AG04449 (cell line): Measurements from ENCODE around the gene SLC38A1.

Experiments used
- CTCF ChIA-PET: fragments of 350-600 bp; formaldehyde crosslinking; extraction: SDS; loops from one replicate; lab custom pipeline; 2021; ENCODE audit warnings: antibody characterized with exemption; lab: Yijun Ruan, JAX
- POLR2A ChIA-PET: fragments of 400-600, 350-600 bp; formaldehyde crosslinking; extraction: SDS; loops from one replicate; lab custom pipeline; 2020; ENCODE audit warnings: antibody characterized with exemption, inconsistent platforms; lab: Yijun Ruan, JAX
- DNase-seq: peaks from one replicate; pipeline ENCODE4 v3.0.0-alpha.2; 2010; ENCODE audit warnings: low read depth, low spot score
- H3K4me3 ChIP-seq: 2 replicates; pipeline ENCODE4 v1.5.1; 2011; ENCODE audit warnings: low read depth, mild to moderate bottlenecking, control low read depth, low read length
- CTCF ChIP-seq: IDR thresholded peaks from one replicate; pipeline ENCODE4 v1.5.1; 2011; ENCODE audit warnings: mild to moderate bottlenecking, moderate library complexity, low read length, control low read depth, inconsistent platforms; ENCODE audit not compliant: insufficient read depth; ENCODE audit errors: missing control alignments

SLC38A1 gene

DNA sequence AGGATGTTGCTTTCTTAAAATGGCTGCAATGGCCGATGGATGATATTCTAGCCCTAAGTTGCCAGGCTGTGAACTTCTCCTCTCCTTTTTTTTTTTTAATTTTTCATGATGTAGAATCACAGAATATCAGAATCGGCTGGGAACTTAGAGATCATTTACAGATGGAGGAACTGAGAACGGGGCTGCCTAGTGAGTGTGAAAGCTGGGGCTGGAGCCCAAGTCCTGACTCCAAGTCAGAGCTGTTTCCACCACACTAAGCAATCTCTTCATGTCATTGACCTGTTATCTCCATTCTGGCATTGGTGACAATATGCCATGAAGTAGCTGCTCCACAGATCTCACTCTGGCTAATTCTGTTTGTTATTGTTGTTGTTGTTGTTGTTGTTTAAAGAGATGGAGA, 121.7 kb downstream of the SLC38A1 start:
- TF ChIP-seq CTCF: no peak
- POLR2A ChIA-PET: no interaction called here
- CTCF ChIA-PET: interaction anchor here (0.6 kb wide), 1 partner anchor 12 kb away, joined by 3 read pairs; no protein-coding TSS in a partner anchor
- DNase-seq: no peak
- H3K4me3 ChIP-seq: no peak overlapping the region

DNA sequence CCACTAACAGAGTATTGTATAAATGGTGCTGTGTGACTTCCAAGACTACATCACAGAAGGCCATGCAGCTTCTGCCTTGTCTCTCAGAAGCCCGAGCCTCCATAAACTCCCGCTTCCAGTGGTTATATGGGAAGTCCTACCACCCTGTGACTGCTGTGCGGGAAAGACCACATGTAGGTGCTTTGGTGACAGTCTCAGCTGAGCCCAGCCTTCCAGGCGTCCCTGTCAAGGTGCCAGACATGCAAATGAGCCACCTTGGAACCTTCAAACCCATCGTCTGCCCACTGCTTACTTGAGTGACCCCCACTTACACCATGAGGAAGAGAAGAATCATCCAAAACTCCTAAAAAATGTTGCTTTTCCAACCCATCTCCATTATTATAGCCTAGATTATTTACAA, 123.0 kb downstream of the SLC38A1 start:
- ChIA-PET CTCF (interaction anchor here (2.5 kb wide), 1 partner anchor 21 kb away, joined by 11 read pairs; no protein-coding TSS in a partner anchor), POLR2A (no interaction called here)
- no peak for TF ChIP-seq CTCF
- no peak overlapping the region for H3K4me3 ChIP-seq
- DNase-seq: no peak

GRCh38 chr12:46144433-46144832, 124.4 kb downstream of the SLC38A1 start:
- no peak for TF ChIP-seq CTCF
- ChIA-PET POLR2A (no interaction called here), CTCF (interaction anchor here (1.7 to 2.5 kb wide), 2 partner anchors 10 to 19 kb away, joined by 6 to 11 read pairs; no protein-coding TSS in a partner anchor)
- DNase-seq: no peak
- no peak overlapping the region for H3K4me3 ChIP-seq

- no peak for DNase-seq
- ChIA-PET CTCF (interaction anchor here (1.6 to 4.0 kb wide), 2 partner anchors 11 to 848 kb away, joined by 4 to 28 read pairs; no protein-coding TSS in a partner anchor), POLR2A (no interaction called here)
- TF ChIP-seq CTCF: no peak
- H3K4me3 ChIP-seq: no peak overlapping the region
These were observed 132.6 kb downstream of the SLC38A1 start for GRCh38 chr12:46136249-46136648.

- DNase-seq: no peak
- H3K4me3 ChIP-seq: no peak overlapping the region
- CTCF ChIA-PET: interaction anchor here (1.6 to 4.0 kb wide), 2 partner anchors 11 to 849 kb away, joined by 4 to 28 read pairs; no protein-coding TSS in a partner anchor
- TF ChIP-seq CTCF: no peak
- POLR2A ChIA-PET: no interaction called here
These were observed 133.1 kb downstream of the SLC38A1 start for GRCh38 chr12:46135750-46136149.

- H3K4me3 ChIP-seq: no peak overlapping the region
- CTCF ChIA-PET: interaction anchor here (4.0 kb wide), 1 partner anchor 10 kb away, joined by 28 read pairs; no protein-coding TSS in a partner anchor
- POLR2A ChIA-PET: no interaction called here
- no peak for TF ChIP-seq CTCF
- DNase-seq: no peak
These were observed 134.0 kb downstream of the SLC38A1 start for GRCh38 chr12:46134852-46135251.
